ENCODE measurements around the gene PRC1. TPM values are rescaled to one million over a fixed set of nuclear protein-coding genes. Genes with fewer than 3 reads are reported as not detected.

PRC1 gene
- total RNA-seq, 2 experiments from 2014 or later: 24.4 to 26.7 TPM

DNA sequence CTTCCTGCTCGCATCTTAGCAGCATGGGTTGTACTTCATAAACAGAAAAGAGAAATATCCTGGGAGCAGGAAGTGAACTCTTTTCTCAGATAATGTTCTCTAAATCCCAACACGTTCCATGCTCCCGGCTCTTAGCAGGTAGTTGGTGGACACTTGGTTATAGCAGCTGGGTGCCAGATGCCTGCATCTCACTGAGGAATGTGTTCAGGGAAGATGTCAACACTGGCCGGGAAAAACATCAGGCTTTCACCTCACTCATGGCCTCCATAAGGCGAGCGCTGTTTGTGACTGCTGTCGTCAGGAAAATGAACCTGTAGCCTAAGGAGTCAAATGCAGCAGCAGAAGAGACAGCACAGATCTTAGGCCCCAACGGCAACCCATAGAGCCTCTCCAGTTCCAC lies 4.4 kb upstream of the PRC1 start:
- CTCF ChIA-PET: no interaction called here
- Histone ChIP-seq H3K9me3 (ENCODE audit: control insufficient read depth in 1 of 2, insufficient read depth in 1 of 2, low read length in 2 of 2) (no peaks in the 10 kb centered on the region), H3K27ac (ENCODE audit: low read depth in 1 of 2, low read length in 2 of 2) (no peak overlapping the region), H3K27me3 (ENCODE audit: control insufficient read depth in 1 of 2, insufficient read depth in 2 of 2, low read length in 2 of 2) (no peaks in the 10 kb centered on the region), H3K4me3 (ENCODE audit: low read length) (no peak overlapping the region), H3K36me3 (ENCODE audit: insufficient read depth, low read length) (peaks cover 48% of the 10 kb centered on the region), H3K4me1 (ENCODE audit: insufficient read depth, low read length) (peaks cover 4% of the 10 kb centered on the region)
- Mint-ChIP-seq H3K36me3 (ENCODE audit: low read depth) (peaks cover 72% of the 10 kb centered on the region), H3K27ac (peak overlapping the region; percentile 17), H3K4me3 (no peak overlapping the region), H3K4me1 (ENCODE audit: low read depth) (peaks cover 15% of the 10 kb centered on the region), H3K9me3 (no peaks in the 10 kb centered on the region), H3K27me3 (no peaks in the 10 kb centered on the region)
- POLR2A ChIA-PET: no interaction called here
- DNase-seq (no peak), ATAC-seq (ENCODE audit: poor library complexity) (no peak)
- TF ChIP-seq, protein P1, sequence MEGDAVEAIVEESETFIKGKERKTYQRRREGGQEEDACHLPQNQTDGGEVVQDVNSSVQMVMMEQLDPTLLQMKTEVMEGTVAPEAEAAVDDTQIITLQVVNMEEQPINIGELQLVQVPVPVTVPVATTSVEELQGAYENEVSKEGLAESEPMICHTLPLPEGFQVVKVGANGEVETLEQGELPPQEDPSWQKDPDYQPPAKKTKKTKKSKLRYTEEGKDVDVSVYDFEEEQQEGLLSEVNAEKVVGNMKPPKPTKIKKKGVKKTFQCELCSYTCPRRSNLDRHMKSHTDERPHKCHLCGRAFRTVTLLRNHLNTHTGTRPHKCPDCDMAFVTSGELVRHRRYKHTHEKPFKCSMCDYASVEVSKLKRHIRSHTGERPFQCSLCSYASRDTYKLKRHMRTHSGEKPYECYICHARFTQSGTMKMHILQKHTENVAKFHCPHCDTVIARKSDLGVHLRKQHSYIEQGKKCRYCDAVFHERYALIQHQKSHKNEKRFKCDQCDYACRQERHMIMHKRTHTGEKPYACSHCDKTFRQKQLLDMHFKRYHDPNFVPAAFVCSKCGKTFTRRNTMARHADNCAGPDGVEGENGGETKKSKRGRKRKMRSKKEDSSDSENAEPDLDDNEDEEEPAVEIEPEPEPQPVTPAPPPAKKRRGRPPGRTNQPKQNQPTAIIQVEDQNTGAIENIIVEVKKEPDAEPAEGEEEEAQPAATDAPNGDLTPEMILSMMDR (IDR thresholded peaks at IDR 0.05): no peak
- intact Hi-C loops (cut with DNase I, micrococcal nuclease): loop anchor here (5.0 to 10.0 kb wide), 2 partner anchors 61 to 64 kb away; partner anchors contain the start of genes UNC45A (in 2 of the 2) and HDDC3 (in 1 of the 2)

DNA sequence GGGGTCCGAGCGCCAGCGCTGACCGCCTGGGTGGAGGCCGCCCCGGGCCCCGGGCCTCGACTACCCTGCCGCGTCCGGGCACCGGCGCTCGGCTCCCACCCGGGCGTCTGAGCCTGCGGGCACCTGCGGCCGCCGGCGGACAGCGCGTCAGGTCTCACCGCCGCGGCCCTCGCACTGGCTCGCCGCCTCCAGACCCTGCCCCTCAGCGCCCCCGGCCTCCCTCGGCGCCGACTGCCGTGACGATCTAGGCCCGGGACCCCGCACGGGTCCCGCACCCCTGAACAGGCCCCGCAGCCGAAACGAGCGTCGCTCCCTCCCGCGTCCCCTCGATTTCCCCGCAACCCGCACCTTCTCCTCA lies 297 bp downstream of the PRC1 start:
- POLR2A ChIA-PET: interaction anchor here (0.6 to 1.2 kb wide), 5 partner anchors 9 to 62 kb away, joined by 3 to 6 read pairs (median 3); partner anchors contain the start of genes HDDC3 and UNC45A
- Histone ChIP-seq H3K4me1 (ENCODE audit: insufficient read depth, low read length) (peaks cover 13% of the 10 kb centered on the region), H3K27ac (ENCODE audit: low read depth in 1 of 2, low read length in 2 of 2) (peak overlapping the region in 1 of 2 donors; percentile 91), H3K27me3 (ENCODE audit: control insufficient read depth in 1 of 2, insufficient read depth in 2 of 2, low read length in 2 of 2) (no peaks in the 10 kb centered on the region), H3K9me3 (ENCODE audit: control insufficient read depth in 1 of 2, insufficient read depth in 1 of 2, low read length in 2 of 2) (no peaks in the 10 kb centered on the region), H3K36me3 (ENCODE audit: insufficient read depth, low read length) (peaks cover 12% of the 10 kb centered on the region), H3K4me3 (ENCODE audit: low read length) (peak overlapping the region; percentile 100)
- CTCF ChIA-PET: interaction anchor here (1.2 to 1.3 kb wide), 2 partner anchors 59 to 62 kb away, joined by 4 to 5 read pairs; partner anchors contain the start of genes HDDC3 and UNC45A
- TF ChIP-seq, protein P1 (IDR thresholded peaks at IDR 0.05): no peak
- Mint-ChIP-seq H3K27me3 (no peaks in the 10 kb centered on the region), H3K27ac (peak overlapping the region; percentile 99), H3K9me3 (no peaks in the 10 kb centered on the region), H3K4me3 (peak overlapping the region; percentile 100), H3K4me1 (ENCODE audit: low read depth) (peaks cover 21% of the 10 kb centered on the region), H3K36me3 (ENCODE audit: low read depth) (peaks cover 28% of the 10 kb centered on the region)
- intact Hi-C loops (cut with DNase I, micrococcal nuclease): loop anchor here (2.0 to 10.0 kb wide), 4 partner anchors 27 to 59 kb away; partner anchors contain the start of genes HDDC3 (in 1 of the 2), RCCD1 (in 1 of the 2) and UNC45A (in 1 of the 2)
- DNase-seq (peak in 4 of 14 experiments; percentile 1 to 17 (median 6)), ATAC-seq (ENCODE audit: poor library complexity) (peak; percentile 9)

DNA sequence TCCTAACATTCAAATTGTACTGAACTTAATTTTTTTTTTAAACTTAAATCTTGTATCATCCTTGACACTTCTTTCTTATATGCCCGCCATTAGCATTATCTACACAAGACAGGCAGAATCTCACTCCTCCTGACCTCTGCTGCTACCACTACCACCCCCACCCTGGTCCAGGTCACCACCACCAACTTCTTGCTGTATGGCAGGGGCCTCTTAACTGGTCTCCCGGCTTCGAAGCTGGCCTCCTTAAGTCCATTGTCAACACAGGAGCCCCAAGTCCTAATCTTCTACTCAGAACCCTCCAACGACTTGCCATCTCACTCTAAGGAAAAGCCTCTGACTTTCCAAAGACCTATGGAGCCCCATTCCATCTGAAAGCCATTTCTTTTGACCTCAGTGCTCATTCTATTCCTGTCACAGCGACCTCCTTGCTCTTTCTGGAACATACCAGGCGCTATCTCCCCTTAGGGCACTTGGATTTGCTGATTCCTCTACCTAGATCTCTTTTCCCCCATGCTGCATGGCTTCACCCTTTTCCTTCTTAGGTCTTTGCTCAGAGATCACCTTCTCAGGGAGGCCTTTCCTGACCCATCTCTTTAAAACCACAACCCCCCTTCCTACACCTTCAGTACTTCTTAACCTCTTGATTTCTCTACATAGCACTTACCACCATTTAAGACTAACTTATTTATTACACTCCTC lies 2.6 kb downstream of the PRC1 start:
- no peak overlapping the region for H3K27ac Mint-ChIP-seq
- Histone ChIP-seq H3K4me3 (ENCODE audit: low read length) (no peak overlapping the region), H3K4me1 (ENCODE audit: insufficient read depth, low read length) (peaks cover 19% of the 10 kb centered on the region), H3K27me3 (ENCODE audit: control insufficient read depth in 1 of 2, insufficient read depth in 2 of 2, low read length in 2 of 2) (no peaks in the 10 kb centered on the region), H3K36me3 (ENCODE audit: insufficient read depth, low read length) (no peaks in the 10 kb centered on the region), H3K27ac (ENCODE audit: low read depth in 1 of 2, low read length in 2 of 2) (no peak overlapping the region), H3K9me3 (ENCODE audit: control insufficient read depth in 1 of 2, insufficient read depth in 1 of 2, low read length in 2 of 2) (no peaks in the 10 kb centered on the region)
- CTCF ChIA-PET: no interaction called here
- peaks cover 29% of the 10 kb centered on the region for H3K4me1 Mint-ChIP-seq (ENCODE audit: low read depth)
- peaks cover 10% of the 10 kb centered on the region for H3K36me3 Mint-ChIP-seq (ENCODE audit: low read depth)
- intact Hi-C loops (cut with DNase I, micrococcal nuclease): loop anchor here in 1 of 2 experiments (5.0 to 10.0 kb wide), 2 partner anchors 34 to 57 kb away; partner anchors contain the start of genes HDDC3 and UNC45A
- H3K9me3 Mint-ChIP-seq: no peaks in the 10 kb centered on the region
- DNase-seq: no peak
- peak overlapping the region; percentile 4 for H3K4me3 Mint-ChIP-seq
- no peak for ATAC-seq (ENCODE audit: poor library complexity)
- POLR2A ChIA-PET: no interaction called here
- TF ChIP-seq, protein P1 (IDR thresholded peaks at IDR 0.05): no peak
- no peaks in the 10 kb centered on the region for H3K27me3 Mint-ChIP-seq

Data from CD4-positive, alpha-beta T cell (primary cell).